GM23248 (cell line): Measurements from ENCODE around the gene PDSS1. TPM values are rescaled to one million over a fixed set of nuclear protein-coding genes. Genes with fewer than 3 reads are reported as not detected.

Source experiments
- DNase-seq: peaks from one replicate; pipeline ENCODE4 v3.0.0-alpha.2; 2015
- H2AFZ ChIP-seq: fragments of 200-600 bp; sonication (generic); 2 replicates; pipeline ENCODE4 v1.6.1; 2016; ENCODE audit warnings: antibody characterized with exemption
- H3F3A ChIP-seq: fragments of 200-600 bp; sonication (generic); 2 replicates; pipeline ENCODE4 v1.6.1; 2016; ENCODE audit warnings: mild to moderate bottlenecking, antibody characterized with exemption, mixed run types; ENCODE audit not compliant: insufficient read depth
- H3K27ac ChIP-seq: fragments of 200-600 bp; sonication (generic); 2 replicates; pipeline ENCODE4 v1.5.1; 2016; ENCODE audit warnings: mild to moderate bottlenecking
- H3K27me3 ChIP-seq: fragments of 200-600 bp; sonication (generic); replicated peaks from 2 replicates; pipeline ENCODE4 v1.6.1; 2016; ENCODE audit warnings: mild to moderate bottlenecking; ENCODE audit not compliant: insufficient read depth
- H3K36me3 ChIP-seq: fragments of 200-600 bp; sonication (generic); 2 replicates; pipeline ENCODE4 v1.6.1; 2016; ENCODE audit warnings: low read depth, mild to moderate bottlenecking
- H3K4me1 ChIP-seq: fragments of 200-600 bp; sonication (generic); 2 replicates; pipeline ENCODE4 v1.6.1; 2016; ENCODE audit warnings: mild to moderate bottlenecking; ENCODE audit not compliant: insufficient read depth
- H3K4me2 ChIP-seq: fragments of 200-600 bp; sonication (generic); one replicate; pipeline ENCODE4 v1.6.1; 2016; ENCODE audit warnings: mild to moderate bottlenecking; ENCODE audit not compliant: unreplicated experiment
- H3K4me3 ChIP-seq: fragments of 200-600 bp; sonication (generic); 2 replicates; pipeline ENCODE4 v1.5.1; 2016; ENCODE audit warnings: mild to moderate bottlenecking
- H3K79me2 ChIP-seq: fragments of 200-600 bp; sonication (generic); 2 replicates; pipeline ENCODE4 v1.6.1; 2016; ENCODE audit warnings: mild to moderate bottlenecking; ENCODE audit not compliant: insufficient read depth
- H3K9ac ChIP-seq: fragments of 200-600 bp; sonication (generic); 2 replicates; pipeline ENCODE4 v1.6.1; 2016; ENCODE audit warnings: mild to moderate bottlenecking
- H3K9me2 ChIP-seq: fragments of 200-600 bp; sonication (generic); 2 replicates; pipeline ENCODE4 v1.6.1; 2016; ENCODE audit warnings: mixed run types, mild to moderate bottlenecking, moderate library complexity; ENCODE audit not compliant: insufficient read depth
- H3K9me3 ChIP-seq: fragments of 200-600 bp; sonication (generic); one replicate; pipeline ENCODE4 v1.6.1; 2017; ENCODE audit warnings: low read depth
- H4K20me1 ChIP-seq: fragments of 200-600 bp; sonication (generic); 2 replicates; pipeline ENCODE4 v1.6.0; 2016; ENCODE audit not compliant: insufficient read depth
- EZH2 ChIP-seq: fragments of 200-600 bp; sonication (generic); IDR thresholded peaks from 2 replicates; pipeline ENCODE4 v1.6.1; 2018; ENCODE audit warnings: antibody characterized with exemption, mild to moderate bottlenecking; ENCODE audit not compliant: insufficient read depth, poor library complexity, severe bottlenecking
- EZH2phosphoT487 ChIP-seq: fragments of 200-600 bp; sonication (generic); IDR thresholded peaks from 2 replicates; pipeline ENCODE4 v1.6.1; 2018; ENCODE audit warnings: antibody characterized with exemption, moderate library complexity, mild to moderate bottlenecking, low read depth; ENCODE audit not compliant: insufficient read depth
- WGBS, 2 experiments: methylation state at CpG; one replicate each; pipeline ENCODE4 v1.1.6; 2015 to 2017; ENCODE audit warnings: low lambda C conversion rate in 2 of 2, low coverage in 1 of 2; ENCODE audit errors: missing lambda C conversion rate in 2 of 2; 5-methylcytosine and 5-hydroxymethylcytosine counted together
- in situ Hi-C: fragments of 300-500 bp; cut with MboI; formaldehyde crosslinking; loops from 2 replicates; pipeline ENCODE4 v1.15.0; 2020
- polyA plus RNA-seq: library from polyadenylated mRNA; unstranded; fragments of >200 nt; fragmentation: Nextera tagmentation; extraction: Ambion mirVana; gene quantifications from 2 replicates; pipeline ENCODE4 v1.2.1, GENCODE V29; 2016
- total RNA-seq: library from RNA; depleted of rRNA; stranded (reverse); fragments of >200 nt; shearing (Covaris generic); gene quantifications from 2 replicates; pipeline ENCODE4 v1.2.3, GENCODE V29; 2014

The PDSS1 gene
- total and polyA plus RNA-seq, 2 experiments from 2014 or later = 5.1 to 7.2 TPM

- TF ChIP-seq EZH2phosphoT487 (no peak), EZH2 (no peak)
- Histone ChIP-seq H3K9ac (no peak overlapping the region), H3K4me2 (no peak overlapping the region), H3K9me3 (no peaks in the 10 kb centered on the region), H3K27me3 (no peaks in the 10 kb centered on the region), H3K9me2 (no peaks in the 10 kb centered on the region), H3K27ac (peak overlapping the region; percentile 75; the same call in 1 of the 2 replicates), H3K79me2 (0 out of 2 replicates have a peak, but pooled peaks cover 9% of the 10 kb centered on the region), H3K4me1 (peaks cover 25% of the 10 kb centered on the region), H3K36me3 (peaks cover 12% of the 10 kb centered on the region; the same call in 1 of the 2 replicates), H4K20me1 (no peaks in the 10 kb centered on the region), H2AFZ (no peak overlapping the region), H3F3A (peaks cover 45% of the 10 kb centered on the region), H3K4me3 (no peak overlapping the region)
- in situ Hi-C loops = no loop called here
- 64 to 68% methylated on average over 6 of the region's 6 CpGs for WGBS, 2 experiments
- DNase-seq = no peak
These were observed 41.6 kb downstream of the PDSS1 start for GRCh38 chr10:26739071-26739631.

DNA sequence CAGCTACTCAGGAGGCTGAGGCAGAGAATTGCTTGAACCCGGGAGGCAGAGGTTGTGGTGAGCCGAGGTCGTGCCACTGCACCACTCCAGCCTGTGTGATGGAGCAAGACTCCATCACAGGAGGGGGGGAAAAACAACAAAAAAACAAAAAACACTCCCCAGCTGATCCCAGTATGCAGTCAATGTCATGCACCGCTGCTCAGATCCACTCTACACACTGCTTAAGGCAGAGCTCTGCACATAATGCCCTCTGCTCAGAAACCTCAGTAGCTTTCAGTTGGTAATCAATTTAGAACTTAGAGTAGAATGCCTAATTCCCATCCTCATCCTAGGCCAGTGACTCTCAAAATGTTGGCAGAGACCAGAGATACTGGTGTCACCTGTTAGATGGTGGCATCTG is 43.9 kb downstream of the PDSS1 start:
- no peak for TF ChIP-seq EZH2phosphoT487
- no peak for TF ChIP-seq EZH2
- no peak for DNase-seq
- H3K9ac ChIP-seq = no peak overlapping the region
- no peak overlapping the region for H3K4me2 ChIP-seq
- H3K36me3 ChIP-seq = peaks cover 16% of the 10 kb centered on the region; the same call in 1 of the 2 replicates
- in situ Hi-C loops = loop anchor here (10.0 kb wide), 1 partner anchor 113 kb away; no protein-coding TSS in a partner anchor
- no peaks in the 10 kb centered on the region for H3K27me3 ChIP-seq
- no peak overlapping the region for H2AFZ ChIP-seq
- H4K20me1 ChIP-seq = no peaks in the 10 kb centered on the region
- peaks cover 56% of the 10 kb centered on the region for H3F3A ChIP-seq
- H3K4me1 ChIP-seq = peaks cover 31% of the 10 kb centered on the region
- H3K9me2 ChIP-seq = no peaks in the 10 kb centered on the region
- H3K79me2 ChIP-seq = 0 out of 2 replicates have a peak, but pooled peaks cover 9% of the 10 kb centered on the region
- no peaks in the 10 kb centered on the region for H3K9me3 ChIP-seq
- no peak overlapping the region for H3K27ac ChIP-seq
- H3K4me3 ChIP-seq = no peak overlapping the region
- 98 to 99% methylated on average over 4 of the region's 4 CpGs for WGBS, 2 experiments

DNA sequence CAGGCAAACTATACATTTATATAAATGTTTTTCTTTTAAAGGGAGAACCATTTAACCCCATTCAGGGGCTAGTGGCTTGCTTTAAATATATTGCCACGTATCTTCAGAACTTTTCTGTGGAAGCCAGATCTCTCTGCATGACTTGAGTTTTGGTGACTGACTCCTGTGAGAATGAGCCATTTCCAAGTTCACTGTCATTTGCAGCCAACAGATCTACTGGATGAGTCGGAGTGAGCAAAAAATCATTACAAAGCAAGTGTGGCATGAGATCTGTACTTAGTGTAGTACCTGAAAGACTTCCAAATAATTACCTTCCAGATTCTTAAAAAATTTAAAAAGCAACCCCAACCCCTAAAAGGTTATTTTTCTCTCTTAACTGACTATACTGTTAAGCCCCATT is 45.6 kb downstream of the PDSS1 start:
- peaks cover 55% of the 10 kb centered on the region for H3F3A ChIP-seq
- H2AFZ ChIP-seq = no peak overlapping the region
- WGBS, 2 experiments = 70 to 78% methylated on average over 2 of the region's 2 CpGs
- peak overlapping the region; percentile 77 for H3K27ac ChIP-seq
- no peaks in the 10 kb centered on the region for H3K27me3 ChIP-seq
- H3K4me2 ChIP-seq = no peak overlapping the region
- in situ Hi-C loops = loop anchor here (10.0 kb wide), 1 partner anchor 112 kb away; no protein-coding TSS in a partner anchor
- H3K4me3 ChIP-seq = no peak overlapping the region
- TF ChIP-seq EZH2 = no peak
- H3K36me3 ChIP-seq = peaks cover 29% of the 10 kb centered on the region
- no peaks in the 10 kb centered on the region for H4K20me1 ChIP-seq
- H3K9me3 ChIP-seq = no peaks in the 10 kb centered on the region
- 0 out of 2 replicates have a peak, but pooled peaks cover 9% of the 10 kb centered on the region for H3K79me2 ChIP-seq
- peak overlapping the region; percentile 53 for H3K9ac ChIP-seq
- no peaks in the 10 kb centered on the region for H3K9me2 ChIP-seq
- H3K4me1 ChIP-seq = peaks cover 24% of the 10 kb centered on the region
- DNase-seq = peak; percentile 80

GRCh38 chr10:26743841-26744240 is 46.3 kb downstream of the PDSS1 start:
- H3K27ac ChIP-seq = peak overlapping the region; percentile 77
- H3K27me3 ChIP-seq = no peaks in the 10 kb centered on the region
- H2AFZ ChIP-seq = no peak overlapping the region
- H3K4me2 ChIP-seq = no peak overlapping the region
- TF ChIP-seq EZH2phosphoT487 (no peak), EZH2 (no peak)
- H3K9ac ChIP-seq = peak overlapping the region; percentile 45
- in situ Hi-C loops = loop anchor here (10.0 kb wide), 1 partner anchor 111 kb away; no protein-coding TSS in a partner anchor
- no peak overlapping the region for H3K4me3 ChIP-seq
- H4K20me1 ChIP-seq = no peaks in the 10 kb centered on the region
- peaks cover 23% of the 10 kb centered on the region for H3K4me1 ChIP-seq
- 61 to 64% methylated on average over 1 of the region's 1 CpG for WGBS, 2 experiments
- peak; percentile 6 for DNase-seq
- peaks cover 32% of the 10 kb centered on the region for H3K36me3 ChIP-seq
- H3K9me2 ChIP-seq = no peaks in the 10 kb centered on the region
- H3K9me3 ChIP-seq = no peaks in the 10 kb centered on the region
- H3K79me2 ChIP-seq = 0 out of 2 replicates have a peak, but pooled peaks cover 9% of the 10 kb centered on the region
- peaks cover 55% of the 10 kb centered on the region for H3F3A ChIP-seq
